WTC11 (cell line): ENCODE measurements around the gene MAPK14. TPM values are rescaled to one million over a fixed set of nuclear protein-coding genes. Genes with fewer than 3 reads are reported as not detected.

ENCODE experiments used
- ATAC-seq: fragments of 200-7000 bp; cut with Tn5 transposase; 2 replicates; pipeline ENCODE4 v1.10.0; 2021; ENCODE audit warnings: mild to moderate bottlenecking, moderate library complexity
- CTCF ChIA-PET: fragments of 300-600 bp; sonication (Branson Sonifier 250); formaldehyde crosslinking; loops from one replicate; lab custom pipeline; 2021; ENCODE audit warnings: antibody characterized with exemption; lab: Charles Lee
- POLR2A ChIA-PET: fragments of 350-600 bp; sonication (Branson Sonifier 250); formaldehyde crosslinking; loops from one replicate; lab custom pipeline; 2021; ENCODE audit warnings: antibody characterized with exemption; lab: Charles Lee
- DNase-seq: peaks from one replicate; pipeline ENCODE4 v3.0.0; 2021; ENCODE audit warnings: low spot score
- H3K27ac Mint-ChIP-seq: 2 replicates; pipeline ENCODE4 v1.8.0; 2021; ENCODE audit warnings: mixed read lengths
- H3K27me3 Mint-ChIP-seq: 2 replicates; pipeline ENCODE4 v1.8.0; 2021; ENCODE audit warnings: low read depth, mild to moderate bottlenecking, moderate library complexity, mixed read lengths
- H3K36me3 Mint-ChIP-seq: 2 replicates; pipeline ENCODE4 v1.8.0; 2021; ENCODE audit warnings: mixed read lengths
- H3K4me1 Mint-ChIP-seq: 2 replicates; pipeline ENCODE4 v1.8.0; 2022; ENCODE audit warnings: mixed read lengths
- H3K4me3 Mint-ChIP-seq: 2 replicates; pipeline ENCODE4 v1.8.0; 2021; ENCODE audit warnings: mild to moderate bottlenecking, moderate library complexity, mixed read lengths
- H3K9me3 Mint-ChIP-seq: 2 replicates; pipeline ENCODE4 v1.8.0; 2021; ENCODE audit warnings: mixed read lengths
- CDX4 ChIP-seq: fragments of 250-450 bp; sonication (Bioruptor Pico); IDR thresholded peaks from 2 replicates; pipeline ENCODE4 v1.9.0; 2021; ENCODE audit warnings: moderate library complexity, mild to moderate bottlenecking, inconsistent platforms, borderline replicate concordance
- E2F4 ChIP-seq: sonication (generic); formaldehyde crosslinking; IDR thresholded peaks from 2 replicates; pipeline ENCODE4 v1.8.1; 2022; ENCODE audit warnings: low read depth, mild to moderate bottlenecking, moderate library complexity, missing genetic modification reagents, borderline replicate concordance
- HMGA2 ChIP-seq: fragments of 250-450 bp; sonication (Bioruptor Pico); IDR thresholded peaks from 2 replicates; pipeline ENCODE4 v1.4.0; 2021; ENCODE audit warnings: mild to moderate bottlenecking, moderate library complexity
- IRF2 ChIP-seq: sonication (generic); formaldehyde crosslinking; IDR thresholded peaks from 2 replicates; pipeline ENCODE4 v1.8.0; 2022; ENCODE audit warnings: low read depth, missing genetic modification reagents, borderline replicate concordance
- JUN ChIP-seq: sonication (generic); formaldehyde crosslinking; IDR thresholded peaks from 2 replicates; pipeline ENCODE4 v1.8.0; 2023; ENCODE audit warnings: mild to moderate bottlenecking, missing genetic modification reagents
- NFATC4 ChIP-seq: fragments of 250-450 bp; sonication (Bioruptor Pico); IDR thresholded peaks from 2 replicates; pipeline ENCODE4 v1.9.0; 2021; ENCODE audit warnings: mild to moderate bottlenecking
- NFYB ChIP-seq: sonication (generic); formaldehyde crosslinking; conservative IDR thresholded peaks from 2 replicates; pipeline ENCODE4 v1.8.0; 2022; ENCODE audit warnings: low read depth, missing genetic modification reagents
- RELA ChIP-seq: sonication (generic); formaldehyde crosslinking; IDR thresholded peaks from 2 replicates; pipeline ENCODE4 v1.8.1; 2022; ENCODE audit warnings: missing genetic modification reagents, mild to moderate bottlenecking, borderline replicate concordance
- RORB ChIP-seq: fragments of 250-450 bp; sonication (Bioruptor Pico); IDR thresholded peaks from 2 replicates; pipeline ENCODE4 v1.9.0; 2021; ENCODE audit warnings: mild to moderate bottlenecking
- TCF7 ChIP-seq: sonication (generic); formaldehyde crosslinking; IDR thresholded peaks from 2 replicates; pipeline ENCODE4 v1.8.0; 2022; ENCODE audit warnings: mild to moderate bottlenecking, low read depth, missing genetic modification reagents, moderate library complexity
- TEAD1 ChIP-seq: sonication (generic); formaldehyde crosslinking; IDR thresholded peaks from 2 replicates; pipeline ENCODE4 v1.8.0; 2022; ENCODE audit warnings: mild to moderate bottlenecking, missing genetic modification reagents
- TP53 ChIP-seq: sonication (generic); formaldehyde crosslinking; IDR thresholded peaks from 2 replicates; pipeline ENCODE4 v1.8.1; 2023; ENCODE audit warnings: mild to moderate bottlenecking, missing genetic modification reagents
- ZBTB43 ChIP-seq: sonication (generic); formaldehyde crosslinking; IDR thresholded peaks from 2 replicates; pipeline ENCODE4 v1.8.1; 2023; ENCODE audit warnings: mild to moderate bottlenecking, missing genetic modification reagents
- ZMAT4 ChIP-seq: fragments of 250-450 bp; sonication (Bioruptor Pico); IDR thresholded peaks from 2 replicates; pipeline ENCODE4 v1.9.0; 2021; ENCODE audit warnings: mild to moderate bottlenecking
- ZNF281 ChIP-seq: sonication (generic); formaldehyde crosslinking; IDR thresholded peaks from 2 replicates; pipeline ENCODE4 v1.8.0; 2023; ENCODE audit warnings: mild to moderate bottlenecking, missing genetic modification reagents
- total RNA-seq: library from RNA; stranded (reverse); gene quantifications from 3 replicates; pipeline ENCODE4 v1.2.3, GENCODE V29; 2021
- TF ChIP-seq, protein P1 (sequence below): fragments of 250-450 bp; sonication (Bioruptor Pico); conservative IDR thresholded peaks from 2 replicates; pipeline ENCODE4 v1.9.0; 2021; ENCODE audit warnings: mild to moderate bottlenecking
- TF ChIP-seq, protein P2 (sequence below): sonication (generic); formaldehyde crosslinking; IDR thresholded peaks from 2 replicates; pipeline ENCODE4 v1.8.1; 2022; ENCODE audit warnings: missing genetic modification reagents, borderline replicate concordance

Gene MAPK14
- total RNA-seq, 1 experiment from 2014 or later: 34.0 TPM

- Mint-ChIP-seq H3K27ac (no peak overlapping the region), H3K4me1 (peaks cover 16% of the 10 kb centered on the region), H3K27me3 (peaks cover 5% of the 10 kb centered on the region), H3K36me3 (peaks cover 8% of the 10 kb centered on the region), H3K9me3 (peaks cover 32% of the 10 kb centered on the region), H3K4me3 (no peak overlapping the region)
- DNase-seq (no peak), ATAC-seq (no peak)
- ChIA-PET POLR2A (no interaction called here), CTCF (no interaction called here)
- no peak for TF ChIP-seq RORB
- no peak for TF ChIP-seq TEAD1 (CRISPR knock-in tag)
- TF ChIP-seq IRF2 (CRISPR knock-in tag): no peak
- no peak for TF ChIP-seq ZNF281
- no peak for TF ChIP-seq HMGA2 (CRISPR knock-in tag)
- no peak for TF ChIP-seq TP53 (CRISPR knock-in tag)
- no peak for TF ChIP-seq ZMAT4 (CRISPR knock-in tag)
- no peak for TF ChIP-seq RELA
- no peak for TF ChIP-seq TCF7 (CRISPR knock-in tag)
- TF ChIP-seq JUN (CRISPR knock-in tag): no peak
- TF ChIP-seq, protein P1, sequence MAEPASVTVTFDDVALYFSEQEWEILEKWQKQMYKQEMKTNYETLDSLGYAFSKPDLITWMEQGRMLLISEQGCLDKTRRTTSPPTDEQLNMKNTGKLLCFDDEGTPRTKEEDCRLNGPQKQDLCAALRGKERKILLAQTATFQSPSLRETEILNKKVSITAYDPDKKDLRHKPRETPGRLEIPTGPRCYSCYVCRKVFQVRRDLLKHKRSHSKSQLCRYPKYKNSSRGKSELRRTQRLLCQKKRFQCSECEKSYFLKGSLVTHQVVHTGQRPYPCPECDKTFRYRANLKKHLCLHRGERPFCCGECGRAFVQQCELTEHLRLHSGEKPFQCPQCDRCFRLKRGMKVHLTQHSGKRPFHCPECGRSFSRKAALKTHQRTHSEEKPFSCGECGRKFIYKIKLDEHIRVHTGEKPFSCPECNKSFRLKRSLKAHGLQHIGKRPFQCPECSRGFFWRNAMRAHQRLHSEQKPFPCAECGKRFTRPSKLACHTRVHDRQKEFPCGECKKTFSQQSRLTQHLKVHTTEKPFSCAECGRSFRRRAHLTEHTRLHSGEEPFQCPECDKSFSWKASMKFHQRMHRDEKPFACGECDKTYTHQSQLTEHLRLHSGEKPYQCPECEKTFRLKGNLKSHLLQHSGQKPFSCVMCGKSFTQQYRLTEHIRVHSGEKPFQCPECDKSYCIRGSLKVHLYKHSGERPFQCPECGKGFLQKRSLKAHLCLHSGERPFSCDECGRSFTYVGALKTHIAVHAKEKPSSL (CRISPR knock-in tag): no peak
- TF ChIP-seq, protein P2, sequence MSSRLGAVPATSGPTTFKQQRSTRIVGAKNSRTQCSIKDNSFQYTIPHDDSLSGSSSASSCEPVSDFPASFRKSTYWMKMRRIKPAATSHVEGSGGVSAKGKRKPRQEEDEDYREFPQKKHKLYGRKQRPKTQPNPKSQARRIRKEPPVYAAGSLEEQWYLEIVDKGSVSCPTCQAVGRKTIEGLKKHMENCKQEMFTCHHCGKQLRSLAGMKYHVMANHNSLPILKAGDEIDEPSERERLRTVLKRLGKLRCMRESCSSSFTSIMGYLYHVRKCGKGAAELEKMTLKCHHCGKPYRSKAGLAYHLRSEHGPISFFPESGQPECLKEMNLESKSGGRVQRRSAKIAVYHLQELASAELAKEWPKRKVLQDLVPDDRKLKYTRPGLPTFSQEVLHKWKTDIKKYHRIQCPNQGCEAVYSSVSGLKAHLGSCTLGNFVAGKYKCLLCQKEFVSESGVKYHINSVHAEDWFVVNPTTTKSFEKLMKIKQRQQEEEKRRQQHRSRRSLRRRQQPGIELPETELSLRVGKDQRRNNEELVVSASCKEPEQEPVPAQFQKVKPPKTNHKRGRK (CRISPR knock-in tag): no peak
- no peak for TF ChIP-seq ZBTB43
- no peak for TF ChIP-seq NFYB (CRISPR knock-in tag)
- no peak for TF ChIP-seq NFATC4 (CRISPR knock-in tag)
- no peak for TF ChIP-seq E2F4
- no peak for TF ChIP-seq CDX4 (CRISPR knock-in tag)
These were observed 117.9 kb downstream of the MAPK14 start for GRCh38 chr6:36145495-36145894.
